ENCODE data around the gene SYNE1.
A peak's percentile ranks its signal among the peaks of the same experiment; 100 is the strongest.
"Not testable (repeated sequence)": the region's sequence is repeated elsewhere in the genome, so short reads cannot be mapped to it uniquely, and the experiment has no call there.

The SYNE1 gene, protein sequence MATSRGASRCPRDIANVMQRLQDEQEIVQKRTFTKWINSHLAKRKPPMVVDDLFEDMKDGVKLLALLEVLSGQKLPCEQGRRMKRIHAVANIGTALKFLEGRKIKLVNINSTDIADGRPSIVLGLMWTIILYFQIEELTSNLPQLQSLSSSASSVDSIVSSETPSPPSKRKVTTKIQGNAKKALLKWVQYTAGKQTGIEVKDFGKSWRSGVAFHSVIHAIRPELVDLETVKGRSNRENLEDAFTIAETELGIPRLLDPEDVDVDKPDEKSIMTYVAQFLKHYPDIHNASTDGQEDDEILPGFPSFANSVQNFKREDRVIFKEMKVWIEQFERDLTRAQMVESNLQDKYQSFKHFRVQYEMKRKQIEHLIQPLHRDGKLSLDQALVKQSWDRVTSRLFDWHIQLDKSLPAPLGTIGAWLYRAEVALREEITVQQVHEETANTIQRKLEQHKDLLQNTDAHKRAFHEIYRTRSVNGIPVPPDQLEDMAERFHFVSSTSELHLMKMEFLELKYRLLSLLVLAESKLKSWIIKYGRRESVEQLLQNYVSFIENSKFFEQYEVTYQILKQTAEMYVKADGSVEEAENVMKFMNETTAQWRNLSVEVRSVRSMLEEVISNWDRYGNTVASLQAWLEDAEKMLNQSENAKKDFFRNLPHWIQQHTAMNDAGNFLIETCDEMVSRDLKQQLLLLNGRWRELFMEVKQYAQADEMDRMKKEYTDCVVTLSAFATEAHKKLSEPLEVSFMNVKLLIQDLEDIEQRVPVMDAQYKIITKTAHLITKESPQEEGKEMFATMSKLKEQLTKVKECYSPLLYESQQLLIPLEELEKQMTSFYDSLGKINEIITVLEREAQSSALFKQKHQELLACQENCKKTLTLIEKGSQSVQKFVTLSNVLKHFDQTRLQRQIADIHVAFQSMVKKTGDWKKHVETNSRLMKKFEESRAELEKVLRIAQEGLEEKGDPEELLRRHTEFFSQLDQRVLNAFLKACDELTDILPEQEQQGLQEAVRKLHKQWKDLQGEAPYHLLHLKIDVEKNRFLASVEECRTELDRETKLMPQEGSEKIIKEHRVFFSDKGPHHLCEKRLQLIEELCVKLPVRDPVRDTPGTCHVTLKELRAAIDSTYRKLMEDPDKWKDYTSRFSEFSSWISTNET (N-terminal part only)

DNA sequence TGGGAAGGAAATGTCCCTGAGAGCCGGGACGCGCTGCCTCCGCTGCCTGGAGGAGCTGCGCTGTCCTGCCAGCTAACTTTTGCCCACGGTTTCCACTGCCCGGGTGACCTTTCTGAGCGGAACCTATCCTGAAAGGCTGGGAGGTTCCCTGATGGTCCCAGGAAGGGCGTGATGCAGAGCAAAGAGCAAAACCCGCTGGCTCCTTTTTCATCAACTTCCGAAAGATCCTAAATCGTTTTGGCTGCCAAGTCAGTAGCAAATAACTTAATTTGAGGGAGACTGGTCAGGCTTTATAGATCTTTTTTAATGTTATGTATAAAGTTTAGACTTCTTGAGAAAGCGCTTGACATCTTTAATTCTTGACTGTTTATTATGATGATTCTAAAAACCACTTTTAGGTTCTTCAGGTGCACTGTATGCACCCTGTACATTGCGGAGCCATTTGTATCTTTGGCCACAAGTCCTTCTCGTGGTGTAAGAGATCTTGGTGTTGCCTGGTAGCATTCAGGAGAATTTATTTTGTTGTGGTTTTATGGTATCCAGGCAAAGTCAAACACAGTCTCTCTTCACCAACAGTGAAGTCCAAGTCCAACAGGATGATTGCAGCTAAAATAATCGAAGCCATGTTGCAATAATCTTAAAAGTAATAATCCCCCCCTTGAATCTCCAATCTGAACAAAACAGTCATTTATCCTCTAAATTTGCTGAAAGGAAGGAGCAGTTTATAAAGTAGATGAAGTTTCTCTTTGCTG is at the start of gene SYNE1:
Gene SYNE1 (minus strand): TSS at position 67 of the 752 bp plus-strand sequence. CDS start 9,031 bp downstream, outside the sequence.
- no peak for DNase-seq

DNA sequence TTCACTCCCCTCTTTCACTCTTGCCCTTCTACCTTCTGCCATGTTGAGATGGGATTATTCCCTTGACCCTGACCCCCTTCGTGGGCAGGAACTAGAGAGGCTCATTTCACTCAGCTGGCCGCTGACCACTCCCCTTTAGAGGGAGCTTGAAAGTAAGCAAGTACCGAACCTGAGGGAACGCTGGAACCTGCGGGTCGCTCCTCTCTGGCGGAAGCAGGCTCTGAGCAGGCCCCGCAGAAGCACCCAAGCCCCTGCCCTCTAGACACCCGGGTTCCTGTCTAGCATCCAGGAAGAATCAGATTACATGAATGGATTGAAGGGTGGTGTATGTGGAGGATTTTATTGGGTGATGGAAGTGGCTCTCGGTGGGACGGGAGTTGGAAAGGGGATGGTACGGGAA is 48.7 kb upstream of the SYNE1 start:
- no peak for DNase-seq

DNA sequence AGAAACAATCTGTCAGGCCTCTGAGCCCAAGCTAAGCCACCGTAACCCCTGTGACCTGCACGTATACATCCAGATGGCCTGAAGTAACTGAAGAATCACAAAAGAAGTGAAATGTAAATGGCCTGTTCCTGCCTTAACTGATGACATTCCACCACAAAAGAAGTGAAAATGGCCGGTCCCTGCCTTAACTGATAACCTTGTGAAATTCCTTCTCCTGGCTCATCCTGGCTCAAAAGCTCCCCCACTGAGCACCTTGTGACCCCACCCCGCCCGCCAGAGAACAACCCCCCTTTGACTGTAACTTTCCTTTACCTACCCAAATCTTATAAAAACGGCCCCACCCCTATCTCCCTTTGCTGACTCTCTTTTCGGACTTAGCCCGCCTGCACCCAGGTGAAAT is 45.8 kb upstream of the SYNE1 start:
- not testable (repeated sequence) for DNase-seq

DNA sequence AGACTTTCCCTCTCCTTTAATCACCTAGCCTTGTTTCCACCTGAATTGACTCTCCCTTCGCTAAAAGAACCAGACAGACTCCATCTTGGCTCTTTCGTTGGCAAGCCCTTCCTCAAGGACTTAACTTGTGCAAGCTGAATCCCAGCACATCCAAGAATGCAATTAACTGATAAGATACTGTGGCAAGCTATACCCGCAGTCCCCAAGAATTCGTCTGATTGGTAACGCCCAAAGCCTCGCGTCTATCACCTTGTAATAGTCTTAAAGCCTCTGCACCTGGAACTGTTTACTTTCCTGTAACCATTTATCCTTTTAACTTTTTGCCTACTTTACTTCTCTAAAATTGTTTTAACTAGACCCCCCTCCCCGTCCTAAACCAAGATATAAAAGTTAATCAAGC is 45.0 kb upstream of the SYNE1 start:
- no peak for DNase-seq

DNA sequence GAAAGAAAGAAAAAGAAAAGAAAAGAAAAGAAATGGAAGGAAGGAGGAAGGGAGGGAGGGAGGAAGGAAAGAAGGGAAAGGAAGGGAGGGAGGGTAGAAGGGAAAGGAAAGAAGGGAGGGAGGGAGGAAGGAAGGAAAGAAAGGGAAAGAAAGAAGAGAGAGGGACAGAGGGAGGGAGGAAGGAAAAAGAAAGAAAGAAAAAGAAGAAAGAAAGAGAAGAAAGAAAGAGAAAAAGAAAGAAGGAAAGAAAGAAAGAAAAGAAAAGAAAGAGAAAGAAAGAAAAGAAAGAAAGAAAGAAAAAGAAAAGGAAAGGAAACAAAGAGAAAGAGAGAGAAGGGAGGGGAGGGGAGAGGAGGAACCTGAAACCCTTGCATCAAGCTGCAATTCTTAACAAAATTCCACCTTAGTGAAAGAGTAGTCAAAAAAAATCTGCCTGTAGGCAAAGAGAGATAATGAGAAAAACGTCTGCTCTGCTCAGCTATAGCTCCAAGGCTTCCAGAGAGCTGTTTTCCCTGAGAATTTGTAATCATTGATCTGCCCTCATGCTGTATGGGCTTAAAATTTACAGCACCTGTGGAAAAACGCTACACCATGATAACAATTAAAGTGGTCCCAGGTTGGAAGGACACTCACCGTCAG is 43.8 kb upstream of the SYNE1 start:
- no peak for DNase-seq

DNA sequence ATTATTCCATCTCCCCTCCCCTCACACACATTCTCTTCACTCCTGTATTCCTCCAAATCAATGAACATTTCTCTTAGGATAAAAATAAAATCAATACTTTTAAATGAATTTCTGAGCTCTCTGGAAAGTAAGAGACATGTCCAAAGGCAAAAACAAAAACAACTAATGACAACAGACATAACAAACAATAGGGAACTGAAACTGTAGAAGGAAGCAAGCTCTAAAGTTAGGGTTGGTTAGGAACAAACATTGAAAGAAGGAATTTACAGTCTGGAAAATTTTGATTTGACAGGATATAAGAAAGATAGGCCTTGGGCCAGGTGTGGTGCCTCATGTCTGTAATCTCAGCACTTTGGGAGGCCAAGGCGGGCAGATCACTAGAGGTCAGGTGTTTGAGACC is 43.0 kb upstream of the SYNE1 start:
- no peak for DNase-seq

DNA sequence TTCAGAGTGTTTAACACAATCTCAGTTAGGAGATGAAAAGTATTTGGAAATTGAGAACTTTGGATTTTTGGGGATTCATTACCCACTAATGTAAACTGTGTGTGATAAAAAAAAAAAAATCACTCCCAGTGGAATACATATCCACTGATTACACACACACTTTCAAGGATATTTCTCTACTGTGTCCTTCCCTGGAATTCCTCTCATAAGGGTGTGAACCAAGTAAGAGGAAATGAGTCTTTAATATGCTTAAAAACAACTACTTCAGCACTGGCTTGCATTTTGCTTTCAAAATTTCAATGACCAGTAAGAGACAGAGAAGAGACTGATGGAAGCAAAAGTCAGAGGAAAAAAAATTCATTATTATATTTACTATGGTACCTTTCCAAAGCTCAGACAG is 36.1 kb upstream of the SYNE1 start:
- no peak for DNase-seq

DNA sequence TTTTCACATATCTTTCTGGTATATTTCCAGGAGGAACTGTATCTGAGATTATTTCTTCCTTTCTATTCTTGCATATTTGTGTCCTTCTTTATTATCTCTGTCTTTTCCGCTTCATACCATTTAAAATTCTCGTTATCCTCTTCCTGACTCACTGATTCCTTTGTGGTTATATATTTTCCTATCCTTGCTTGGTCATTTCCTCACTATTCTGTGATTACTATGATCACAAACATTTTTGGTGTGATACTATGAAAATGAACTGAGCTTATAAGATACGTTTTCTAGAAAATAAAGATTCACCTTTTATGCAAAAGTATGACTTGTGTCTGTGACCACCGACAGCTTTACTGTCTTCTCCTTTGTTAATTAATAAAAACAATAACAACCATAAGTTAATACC is 34.0 kb upstream of the SYNE1 start:
- no peak for DNase-seq

DNA sequence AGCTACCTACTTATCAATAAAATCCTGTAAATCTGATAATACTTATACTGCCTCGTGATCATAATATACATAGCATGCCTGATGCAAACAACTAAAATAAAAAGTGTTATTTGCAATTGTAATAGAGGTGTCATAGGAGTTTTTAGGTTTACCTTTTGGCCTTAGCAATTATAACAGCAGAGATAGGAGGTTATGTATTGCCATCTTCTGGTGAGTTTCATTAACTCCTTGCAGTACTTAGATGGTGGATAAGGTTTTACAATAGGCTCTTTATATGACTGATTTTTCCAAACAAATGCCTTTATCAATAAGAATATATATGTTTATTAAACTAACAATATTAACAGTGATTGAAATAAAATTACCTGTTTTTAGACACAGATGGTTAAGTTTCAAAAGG is 32.7 kb upstream of the SYNE1 start:
- DNase-seq = peak; percentile 5

DNA sequence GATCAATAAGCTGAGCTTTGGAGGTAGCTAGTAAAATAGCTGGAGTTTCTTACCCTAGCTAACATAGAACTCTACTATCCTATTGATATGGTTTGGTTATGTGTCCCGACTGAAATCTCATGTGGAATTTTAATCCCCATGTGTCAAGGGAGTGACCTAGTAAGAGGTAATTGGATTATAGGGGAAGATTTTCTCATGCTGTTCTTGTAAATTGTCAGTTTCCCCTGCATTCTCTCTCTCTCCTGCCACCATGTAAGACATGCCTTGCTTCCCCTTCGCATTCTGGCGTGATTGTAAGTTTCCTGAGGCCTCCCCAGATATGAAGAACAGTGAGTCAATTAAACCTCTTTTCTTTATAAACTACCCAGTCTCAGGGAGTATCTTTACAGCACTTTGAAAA is 24.6 kb upstream of the SYNE1 start:
- DNase-seq = no peak

DNA sequence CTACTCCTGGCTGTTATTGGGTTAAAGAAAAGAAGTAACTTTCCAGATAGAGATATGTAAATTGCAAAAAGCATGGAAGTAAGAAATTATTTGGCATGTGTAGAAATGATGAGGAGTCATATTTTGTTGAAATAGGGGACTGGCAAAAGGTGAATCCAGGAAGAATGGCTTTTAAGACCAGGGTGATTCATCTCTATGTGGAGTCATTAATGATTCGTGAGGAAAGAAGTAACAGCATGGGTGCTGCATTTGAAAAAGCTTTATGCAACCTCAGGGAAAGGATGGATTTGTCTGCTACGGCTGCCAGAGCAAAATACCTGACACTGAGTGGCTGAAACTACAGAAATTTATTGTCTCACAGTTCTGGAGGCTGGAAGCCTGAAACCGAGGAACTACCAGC is 14.8 kb upstream of the SYNE1 start:
- DNase-seq = no peak

DNA sequence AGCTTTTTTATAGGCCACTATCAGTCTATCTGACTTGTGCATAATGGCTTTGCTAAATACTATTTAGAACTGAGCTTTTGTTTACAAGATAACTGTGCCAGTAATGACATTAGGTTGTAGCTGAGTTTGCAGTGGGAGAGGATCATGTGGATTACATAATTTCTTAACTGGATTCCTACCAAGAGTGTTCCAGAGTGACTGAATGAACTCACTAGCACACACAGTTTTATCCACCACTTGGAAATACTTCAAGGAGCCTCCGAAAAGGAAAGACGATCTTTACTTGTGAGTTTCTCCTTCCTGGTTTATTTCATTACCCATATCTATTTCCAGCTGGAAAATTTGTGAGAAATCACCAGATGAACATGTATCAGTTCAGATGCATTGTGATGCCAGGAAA is 10.9 kb upstream of the SYNE1 start:
- DNase-seq = no peak

DNA sequence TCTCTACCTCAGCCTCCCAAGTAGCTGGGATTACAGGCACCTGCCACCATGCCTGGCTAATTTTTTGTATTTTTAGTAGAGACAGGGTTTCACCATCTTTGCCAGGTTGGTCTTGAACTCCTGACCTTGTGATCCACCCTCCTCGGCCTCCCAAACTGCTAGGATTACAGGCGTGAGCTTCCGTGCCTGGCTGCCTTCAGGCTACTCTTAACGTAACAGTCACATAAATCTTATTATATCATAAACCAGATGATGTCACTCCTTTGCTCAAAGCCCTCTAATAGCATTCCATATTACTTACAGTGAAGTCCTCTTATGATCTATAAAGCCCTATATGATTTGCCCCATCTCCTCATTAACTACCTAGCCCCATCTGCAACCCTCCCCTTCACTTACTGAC is 9.6 kb upstream of the SYNE1 start:
- DNase-seq = not testable (repeated sequence)

DNA sequence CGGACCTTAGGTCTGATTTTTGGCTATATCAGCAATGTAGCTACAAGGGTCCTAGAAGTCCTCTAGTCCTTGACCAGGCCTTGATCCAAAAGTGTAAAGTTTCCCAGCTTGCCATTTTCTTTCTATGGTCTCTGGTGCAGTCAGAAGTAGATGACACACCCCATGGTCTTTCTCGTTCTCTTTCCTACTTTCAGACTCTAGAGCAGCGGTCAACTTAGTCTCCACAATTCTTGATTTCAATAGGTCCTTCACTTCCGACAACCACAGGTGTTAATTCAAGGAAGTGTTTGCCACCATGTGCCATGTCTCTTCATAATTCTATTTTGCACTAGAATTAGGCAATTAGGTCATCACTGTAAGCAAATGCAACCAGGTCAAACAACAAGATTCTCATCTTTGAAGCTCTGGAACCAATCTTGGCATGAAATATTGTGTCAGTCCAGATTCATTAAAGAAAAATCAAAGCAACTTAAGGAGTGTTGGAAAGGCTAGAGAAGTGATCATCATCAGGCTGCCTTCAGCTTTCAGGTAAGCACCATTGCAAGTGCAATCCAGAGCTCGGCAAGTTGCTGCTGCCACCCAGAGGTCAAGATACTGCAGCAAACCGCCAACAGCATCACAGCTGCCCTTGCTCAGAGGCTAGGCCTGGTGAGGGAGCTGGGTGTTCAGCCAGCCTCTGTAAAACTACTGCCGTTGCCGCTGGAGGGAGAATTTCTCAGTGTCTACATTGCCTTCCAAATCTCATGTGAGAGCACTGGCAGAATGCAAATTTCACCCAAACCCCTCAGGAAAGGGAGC is 5.6 kb upstream of the SYNE1 start:
- DNase-seq = peak; percentile 57

DNA sequence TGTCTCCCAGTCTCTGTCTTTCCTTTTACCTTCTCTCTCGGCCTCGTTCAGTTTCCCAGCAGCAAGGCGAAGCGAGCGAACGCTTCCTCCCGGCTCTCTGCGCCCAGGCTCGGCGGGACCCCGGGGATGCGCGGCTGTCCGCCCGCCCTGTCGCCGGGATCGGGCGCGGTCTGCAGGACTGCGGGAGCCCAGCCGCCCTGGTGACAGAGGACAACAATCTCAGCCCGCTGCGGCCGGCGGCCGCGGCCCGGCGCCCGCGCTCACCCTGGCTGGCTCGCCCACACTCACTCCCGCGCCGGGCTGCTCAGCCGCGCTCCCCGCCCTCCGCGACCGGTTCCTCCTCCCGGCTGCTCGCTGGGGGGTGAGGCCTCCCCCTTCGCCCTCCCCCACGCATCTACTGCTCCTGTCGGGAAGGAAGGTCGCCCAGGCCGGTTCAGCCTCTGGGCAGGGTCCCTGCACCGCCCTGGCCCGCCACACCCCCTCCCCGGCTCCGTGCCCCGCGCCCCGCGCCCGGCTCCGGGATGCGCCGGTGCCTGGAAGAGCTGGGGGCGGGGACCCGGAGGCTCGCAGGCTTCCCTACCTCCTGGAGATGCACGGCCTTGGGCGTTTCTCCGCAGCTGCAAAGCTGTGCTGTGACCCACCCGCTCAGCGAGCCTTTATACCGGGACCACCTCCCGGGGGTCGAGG is 410 bp downstream of the SYNE1 start:
- DNase-seq = no peak

DNA sequence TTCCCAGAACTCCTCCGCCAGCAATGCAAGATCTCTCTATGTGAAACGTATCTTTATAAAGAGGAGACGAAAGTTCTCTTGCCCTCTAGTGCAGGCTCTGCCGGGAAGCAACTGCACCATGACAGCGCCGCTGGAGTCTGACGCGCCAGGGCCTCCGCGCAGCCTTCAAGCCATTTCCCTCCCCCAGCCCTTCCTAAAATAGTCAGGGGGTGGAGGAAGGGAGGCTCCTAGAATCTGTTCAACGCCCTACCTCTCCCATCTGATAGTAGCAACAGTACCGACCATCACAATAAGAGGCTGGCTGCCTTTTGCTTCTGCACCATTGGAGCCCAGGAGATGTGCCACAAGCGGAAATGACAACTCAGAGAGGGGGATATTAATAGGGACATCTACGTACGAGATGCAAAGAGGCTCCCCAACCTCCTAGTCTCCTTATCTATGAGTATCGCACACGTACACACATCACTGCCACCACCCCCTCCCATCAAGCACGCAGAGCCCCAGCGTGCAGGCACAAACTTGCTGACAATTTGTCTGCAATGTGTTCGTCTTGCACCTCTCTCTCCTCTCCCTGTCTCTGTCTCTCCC is 1.0 kb downstream of the SYNE1 start:
- no peak for DNase-seq

DNA sequence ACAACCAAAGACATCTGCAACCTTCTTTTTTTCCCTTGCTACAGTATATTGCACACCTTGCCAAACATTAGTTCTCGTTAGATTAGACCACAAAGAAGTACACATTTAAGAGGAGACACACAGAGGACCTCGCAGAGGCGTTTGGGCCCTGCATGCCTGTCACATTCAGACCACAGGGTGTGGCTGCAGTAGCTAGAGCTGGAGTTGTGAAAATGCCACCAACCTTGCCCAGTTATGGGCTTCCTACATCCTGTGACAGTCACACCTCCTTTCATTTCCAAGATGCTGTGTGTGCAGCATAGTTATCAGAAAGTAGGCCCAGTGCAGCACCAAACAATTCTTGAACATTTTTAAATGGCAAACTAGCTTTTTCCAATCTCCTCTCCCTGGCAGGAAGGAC is 2.4 kb downstream of the SYNE1 start:
- peak; percentile 40 for DNase-seq

DNA sequence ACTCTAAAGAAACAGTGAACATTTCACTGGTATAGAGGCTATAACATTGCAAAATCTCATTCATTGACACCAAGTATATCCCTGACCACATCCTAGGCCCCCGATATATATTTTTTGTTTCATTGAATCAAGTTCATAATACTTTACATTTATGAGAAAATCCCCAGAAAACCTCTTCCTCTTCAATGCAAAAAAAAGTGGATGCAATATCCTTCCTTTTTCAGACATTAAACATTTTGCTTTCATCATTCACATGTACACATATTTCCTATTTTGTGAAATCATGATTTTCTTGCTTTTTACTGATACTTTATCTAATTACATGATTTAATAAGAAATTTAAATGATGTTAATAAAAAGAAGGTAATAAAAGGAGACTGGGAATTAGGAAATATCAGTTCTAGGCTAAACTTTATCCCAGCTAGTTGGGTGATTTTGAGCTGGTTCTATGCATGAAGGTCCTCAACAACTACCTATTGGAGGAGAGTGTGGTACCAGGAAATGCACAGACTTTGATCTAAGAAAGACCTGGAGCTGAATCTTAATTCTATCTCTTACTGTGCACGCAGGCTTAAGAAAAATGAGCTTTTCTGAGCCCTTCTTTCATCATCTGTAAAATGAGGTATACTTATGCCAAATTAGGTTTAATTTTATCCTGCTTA is 4.9 kb downstream of the SYNE1 start:
- DNase-seq = no peak

DNA sequence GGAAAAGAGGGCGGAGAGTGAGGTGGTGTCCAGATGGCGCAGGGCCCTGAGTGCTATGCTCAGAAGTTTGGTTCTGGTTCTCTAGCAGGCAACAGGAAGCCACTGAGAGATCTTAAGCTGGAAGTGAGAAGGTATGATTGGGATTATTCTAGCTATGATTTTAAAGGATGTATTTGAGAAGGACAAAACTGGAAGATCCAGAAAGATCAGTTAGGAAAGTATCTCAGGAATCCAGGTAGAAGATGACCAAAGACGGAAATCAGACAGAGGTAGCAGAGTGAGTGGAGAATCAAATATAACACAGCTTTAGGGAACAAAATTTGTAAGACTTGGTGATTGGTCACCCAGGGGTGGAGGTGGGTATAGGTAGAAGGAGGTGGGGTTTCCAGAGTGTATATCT is 5.8 kb downstream of the SYNE1 start:
- DNase-seq = no peak

DNA sequence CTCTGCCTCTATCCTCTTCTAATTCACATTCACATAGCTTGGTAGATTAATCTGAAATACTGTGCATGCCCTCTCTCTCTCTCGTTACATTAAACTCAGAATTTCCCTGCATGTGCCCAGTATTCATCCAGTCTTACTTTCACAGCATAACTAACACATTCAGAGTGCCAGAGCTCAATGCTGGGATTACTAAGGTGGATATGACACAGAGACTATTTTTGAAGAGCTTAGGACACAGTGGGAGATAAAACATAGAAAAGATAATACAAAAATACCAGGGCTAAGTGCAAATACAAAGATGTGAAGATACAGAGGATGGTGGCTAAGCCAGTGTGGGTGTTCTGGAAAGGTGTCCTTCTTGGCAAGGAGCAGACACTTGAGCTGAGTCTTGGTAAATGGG is 6.3 kb downstream of the SYNE1 start:
- DNase-seq = no peak
